SK-N-SH treated with all-trans-retinoic acid at 6 μM for 48 hours (cell line): ENCODE measurements around the gene ZMAT1.

Experiments
- ARNTL ChIP-seq: fragments of 450-650 bp; formaldehyde crosslinking; IDR thresholded peaks from 2 replicates; pipeline ENCODE4 v1.5.0; 2020; ENCODE audit warnings: low read depth, mild to moderate bottlenecking, moderate library complexity, borderline replicate concordance
- BACH2 ChIP-seq: fragments of 250-450 bp; sonication (Bioruptor Pico); IDR thresholded peaks from 2 replicates; pipeline ENCODE4 v1.9.0; 2021; ENCODE audit warnings: mild to moderate bottlenecking, borderline replicate concordance
- ESRRG ChIP-seq: fragments of 250-450 bp; sonication (Bioruptor Pico); IDR thresholded peaks from 2 replicates; pipeline ENCODE4 v1.6.1; 2021; ENCODE audit warnings: mild to moderate bottlenecking
- GLIS3 ChIP-seq: fragments of 250-450 bp; sonication (Bioruptor Pico); IDR thresholded peaks from 2 replicates; pipeline ENCODE4 v1.5.0; 2020; ENCODE audit warnings: mild to moderate bottlenecking, moderate library complexity
- PPARA ChIP-seq: fragments of 250-450 bp; sonication (Bioruptor Pico); IDR thresholded peaks from 2 replicates; pipeline ENCODE4 v1.5.0; 2020; ENCODE audit warnings: mild to moderate bottlenecking, borderline replicate concordance
- TCF4 ChIP-seq: fragments of 250-450 bp; sonication (Bioruptor Pico); IDR thresholded peaks from 2 replicates; pipeline ENCODE4 v1.8.0; 2021; ENCODE audit warnings: mild to moderate bottlenecking, moderate library complexity, borderline replicate concordance
- ZFP30 ChIP-seq: fragments of 450-650 bp; formaldehyde crosslinking; IDR thresholded peaks from 2 replicates; pipeline ENCODE4 v1.5.0; 2022; ENCODE audit warnings: mild to moderate bottlenecking, moderate library complexity
- TF ChIP-seq, protein P1 (sequence below): fragments of 250-450 bp; sonication (Bioruptor Pico); IDR thresholded peaks from 2 replicates; pipeline ENCODE4 v1.8.0; 2020; ENCODE audit warnings: mild to moderate bottlenecking, moderate library complexity, borderline replicate concordance
- TF ChIP-seq, protein P2 (sequence below): fragments of 250-450 bp; sonication (Bioruptor Pico); IDR thresholded peaks from 2 replicates; pipeline ENCODE4 v1.5.0; 2020; ENCODE audit warnings: mild to moderate bottlenecking, moderate library complexity

GRCh38 chrX:101931136-101931487 is 715 bp downstream of the ZMAT1 start:
- TF ChIP-seq, protein P1, sequence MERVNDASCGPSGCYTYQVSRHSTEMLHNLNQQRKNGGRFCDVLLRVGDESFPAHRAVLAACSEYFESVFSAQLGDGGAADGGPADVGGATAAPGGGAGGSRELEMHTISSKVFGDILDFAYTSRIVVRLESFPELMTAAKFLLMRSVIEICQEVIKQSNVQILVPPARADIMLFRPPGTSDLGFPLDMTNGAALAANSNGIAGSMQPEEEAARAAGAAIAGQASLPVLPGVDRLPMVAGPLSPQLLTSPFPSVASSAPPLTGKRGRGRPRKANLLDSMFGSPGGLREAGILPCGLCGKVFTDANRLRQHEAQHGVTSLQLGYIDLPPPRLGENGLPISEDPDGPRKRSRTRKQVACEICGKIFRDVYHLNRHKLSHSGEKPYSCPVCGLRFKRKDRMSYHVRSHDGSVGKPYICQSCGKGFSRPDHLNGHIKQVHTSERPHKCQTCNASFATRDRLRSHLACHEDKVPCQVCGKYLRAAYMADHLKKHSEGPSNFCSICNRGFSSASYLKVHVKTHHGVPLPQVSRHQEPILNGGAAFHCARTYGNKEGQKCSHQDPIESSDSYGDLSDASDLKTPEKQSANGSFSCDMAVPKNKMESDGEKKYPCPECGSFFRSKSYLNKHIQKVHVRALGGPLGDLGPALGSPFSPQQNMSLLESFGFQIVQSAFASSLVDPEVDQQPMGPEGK = no peak
- TF ChIP-seq, protein P2, sequence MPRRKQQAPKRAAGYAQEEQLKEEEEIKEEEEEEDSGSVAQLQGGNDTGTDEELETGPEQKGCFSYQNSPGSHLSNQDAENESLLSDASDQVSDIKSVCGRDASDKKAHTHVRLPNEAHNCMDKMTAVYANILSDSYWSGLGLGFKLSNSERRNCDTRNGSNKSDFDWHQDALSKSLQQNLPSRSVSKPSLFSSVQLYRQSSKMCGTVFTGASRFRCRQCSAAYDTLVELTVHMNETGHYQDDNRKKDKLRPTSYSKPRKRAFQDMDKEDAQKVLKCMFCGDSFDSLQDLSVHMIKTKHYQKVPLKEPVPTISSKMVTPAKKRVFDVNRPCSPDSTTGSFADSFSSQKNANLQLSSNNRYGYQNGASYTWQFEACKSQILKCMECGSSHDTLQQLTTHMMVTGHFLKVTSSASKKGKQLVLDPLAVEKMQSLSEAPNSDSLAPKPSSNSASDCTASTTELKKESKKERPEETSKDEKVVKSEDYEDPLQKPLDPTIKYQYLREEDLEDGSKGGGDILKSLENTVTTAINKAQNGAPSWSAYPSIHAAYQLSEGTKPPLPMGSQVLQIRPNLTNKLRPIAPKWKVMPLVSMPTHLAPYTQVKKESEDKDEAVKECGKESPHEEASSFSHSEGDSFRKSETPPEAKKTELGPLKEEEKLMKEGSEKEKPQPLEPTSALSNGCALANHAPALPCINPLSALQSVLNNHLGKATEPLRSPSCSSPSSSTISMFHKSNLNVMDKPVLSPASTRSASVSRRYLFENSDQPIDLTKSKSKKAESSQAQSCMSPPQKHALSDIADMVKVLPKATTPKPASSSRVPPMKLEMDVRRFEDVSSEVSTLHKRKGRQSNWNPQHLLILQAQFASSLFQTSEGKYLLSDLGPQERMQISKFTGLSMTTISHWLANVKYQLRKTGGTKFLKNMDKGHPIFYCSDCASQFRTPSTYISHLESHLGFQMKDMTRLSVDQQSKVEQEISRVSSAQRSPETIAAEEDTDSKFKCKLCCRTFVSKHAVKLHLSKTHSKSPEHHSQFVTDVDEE (CRISPR knock-in tag) = no peak
- TF ChIP-seq GLIS3 (CRISPR knock-in tag) = no peak
- TF ChIP-seq TCF4 (CRISPR knock-in tag) = no peak
- no peak for TF ChIP-seq ZFP30 (CRISPR knock-in tag)
- no peak for TF ChIP-seq PPARA
- no peak for TF ChIP-seq ARNTL
- no peak for TF ChIP-seq ESRRG (CRISPR knock-in tag)
- TF ChIP-seq BACH2 = no peak
